NCI-H187 treated with DMSO at 0.1 percent for 48 hours (cell line): ENCODE measurements around the gene TENT4A.
A peak's percentile ranks its signal among the peaks of the same experiment; 100 is the strongest.
"Not testable (repeated sequence)": the region's sequence is repeated elsewhere in the genome, so short reads cannot be mapped to it uniquely, and the experiment has no call there.

Experiments
- DNase-seq: peaks from one replicate; lab custom pipeline; 2025; lab: John Stamatoyannopoulos, UW

The TENT4A gene

GRCh38 chr5:6713274-6714225 is at the start of gene TENT4A:
TSS of gene TENT4A (plus strand) at chr5:6713432. CDS start at chr5:6713984, 552 bp downstream.
- DNase-seq = no peak

- DNase-seq = no peak
These were observed 46.5 kb upstream of the TENT4A start for GRCh38 chr5:6666762-6667161.

- DNase-seq = no peak
These were observed 45.6 kb upstream of the TENT4A start for GRCh38 chr5:6667648-6668047.

- DNase-seq = not testable (repeated sequence)
These were observed 44.5 kb upstream of the TENT4A start for GRCh38 chr5:6668717-6669116.

- DNase-seq = no peak
These were observed 40.2 kb upstream of the TENT4A start for GRCh38 chr5:6673031-6673430.

- DNase-seq = no peak
These were observed 39.3 kb upstream of the TENT4A start for GRCh38 chr5:6673963-6674362.

GRCh38 chr5:6674421-6674820 is 38.8 kb upstream of the TENT4A start:
- DNase-seq = peak; percentile 50

- DNase-seq = no peak
These were observed 38.3 kb upstream of the TENT4A start for GRCh38 chr5:6674886-6675285.

- no peak for DNase-seq
These were observed 37.3 kb upstream of the TENT4A start for GRCh38 chr5:6675784-6676491.

- DNase-seq = no peak
These were observed 36.5 kb upstream of the TENT4A start for GRCh38 chr5:6676702-6677101.

- DNase-seq = no peak
These were observed 34.8 kb upstream of the TENT4A start for GRCh38 chr5:6678385-6678784.

GRCh38 chr5:6680922-6681321 is 32.3 kb upstream of the TENT4A start:
- DNase-seq = no peak

- no peak for DNase-seq
These were observed 31.6 kb upstream of the TENT4A start for GRCh38 chr5:6681682-6682081.

- no peak for DNase-seq
These were observed 31.0 kb upstream of the TENT4A start for GRCh38 chr5:6682239-6682638.

- DNase-seq = no peak
These were observed 30.0 kb upstream of the TENT4A start for GRCh38 chr5:6683241-6683640.

- no peak for DNase-seq
These were observed 29.2 kb upstream of the TENT4A start for GRCh38 chr5:6684075-6684474.

GRCh38 chr5:6686501-6686900 is 26.7 kb upstream of the TENT4A start:
- no peak for DNase-seq

- DNase-seq = no peak
These were observed 26.3 kb upstream of the TENT4A start for GRCh38 chr5:6686915-6687409.

- no peak for DNase-seq
These were observed 25.7 kb upstream of the TENT4A start for GRCh38 chr5:6687505-6687904.

GRCh38 chr5:6692906-6693305 is 20.3 kb upstream of the TENT4A start:
- DNase-seq = no peak

GRCh38 chr5:6698696-6699095 is 14.5 kb upstream of the TENT4A start:
- DNase-seq = no peak

- DNase-seq = no peak
These were observed 13.9 kb upstream of the TENT4A start for GRCh38 chr5:6699357-6699756.

- no peak for DNase-seq
These were observed 13.1 kb upstream of the TENT4A start for GRCh38 chr5:6700074-6700684.
